ENCODE measurements around the gene TAF1D.
A peak's percentile ranks its signal among the peaks of the same experiment; 100 is the strongest.
"Not testable (repeated sequence)": the region's sequence is repeated elsewhere in the genome, so short reads cannot be mapped to it uniquely, and the experiment has no call there.

Gene TAF1D

GRCh38 chr11:93751001-93751400 lies 9.7 kb upstream of the TAF1D start:
- no peak overlapping the region for H3K4me3 ChIP-seq (ENCODE audit: low read depth, low read length)

DNA sequence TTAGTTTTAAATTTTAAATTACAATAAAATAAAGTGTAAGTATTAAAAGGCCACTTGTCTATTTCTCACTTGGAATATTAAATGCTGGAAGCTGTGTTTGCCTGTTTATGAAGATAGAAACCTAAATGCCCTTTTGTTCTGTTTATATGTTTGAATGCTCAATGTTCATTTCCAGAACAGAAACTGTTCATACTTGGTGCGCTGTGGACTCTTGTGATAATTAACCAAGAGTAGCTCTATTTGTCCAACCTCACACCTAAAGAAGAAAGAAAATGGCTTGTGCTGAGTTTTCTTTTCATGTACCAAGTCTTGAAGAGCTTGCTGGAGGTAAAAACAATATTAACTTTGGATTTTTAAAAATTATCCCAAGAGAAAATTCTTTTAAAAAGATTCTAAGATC lies 5.8 kb upstream of the TAF1D start:
- no peak overlapping the region for H3K4me3 ChIP-seq (ENCODE audit: low read depth, low read length)

DNA sequence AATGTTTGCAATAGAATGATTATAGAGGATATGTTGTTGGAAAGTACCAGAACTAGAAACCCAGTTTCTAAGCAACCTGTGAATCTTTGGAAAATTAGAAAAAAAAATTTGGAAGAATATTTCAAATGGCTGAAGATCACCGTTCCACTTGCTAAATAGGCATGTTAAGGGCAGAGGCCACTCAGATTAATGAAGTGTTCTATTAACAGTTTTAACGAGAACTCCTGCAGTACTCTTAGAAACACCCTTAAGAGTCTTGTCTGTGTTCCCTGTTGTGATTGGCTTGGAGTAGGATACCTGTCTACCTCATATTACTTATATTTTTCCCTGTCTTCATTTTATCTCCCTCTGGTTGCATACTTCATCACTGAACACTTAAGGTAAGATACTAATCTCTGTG lies 4.8 kb upstream of the TAF1D start:
- H3K4me3 ChIP-seq (ENCODE audit: low read depth, low read length): no peak overlapping the region

- H3K4me3 ChIP-seq (ENCODE audit: low read depth, low read length): not testable (repeated sequence)
Measured at GRCh38 chr11:93745005-93745755, 3.9 kb upstream of the TAF1D start.

DNA sequence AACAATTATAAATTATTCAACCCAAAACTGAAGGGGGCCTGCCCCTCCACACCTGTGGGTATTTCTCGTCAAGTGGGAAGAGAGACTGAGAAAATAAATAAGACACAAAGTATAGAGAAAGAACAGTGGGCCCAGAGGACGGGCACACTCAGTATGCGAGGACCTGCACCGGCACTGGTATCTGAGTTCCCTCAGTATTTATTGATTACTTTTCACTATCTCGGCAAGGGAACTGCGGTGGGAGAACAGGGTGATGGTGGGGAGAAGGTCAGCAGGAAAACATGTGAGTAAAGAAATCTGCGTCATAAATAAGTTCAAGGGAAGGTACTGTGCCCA lies 3.3 kb upstream of the TAF1D start:
- no peak overlapping the region for H3K4me3 ChIP-seq (ENCODE audit: low read depth, low read length)

GRCh38 chr11:93743291-93743690 lies 2.0 kb upstream of the TAF1D start:
- H3K4me3 ChIP-seq (ENCODE audit: low read depth, low read length): no peak overlapping the region

DNA sequence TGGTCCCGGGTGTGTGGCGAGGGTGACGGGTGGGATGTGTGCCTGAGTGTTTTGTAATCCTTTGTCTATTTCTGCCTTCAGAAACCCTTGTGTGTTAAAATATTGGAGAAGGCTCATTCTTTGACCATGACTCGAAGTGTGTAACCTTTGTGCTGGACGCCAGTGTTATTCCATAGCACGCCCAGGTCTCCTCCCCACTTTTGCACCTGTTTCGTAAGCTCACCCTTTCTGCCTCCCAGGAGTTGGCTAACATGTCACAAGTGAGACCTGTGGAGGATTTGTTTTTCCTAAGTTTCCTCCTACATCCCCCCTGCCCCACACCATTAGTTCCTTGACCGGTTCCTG lies 559 bp upstream of the TAF1D start:
- H3K4me3 ChIP-seq (ENCODE audit: low read depth, low read length): peak overlapping the region; percentile 100

DNA sequence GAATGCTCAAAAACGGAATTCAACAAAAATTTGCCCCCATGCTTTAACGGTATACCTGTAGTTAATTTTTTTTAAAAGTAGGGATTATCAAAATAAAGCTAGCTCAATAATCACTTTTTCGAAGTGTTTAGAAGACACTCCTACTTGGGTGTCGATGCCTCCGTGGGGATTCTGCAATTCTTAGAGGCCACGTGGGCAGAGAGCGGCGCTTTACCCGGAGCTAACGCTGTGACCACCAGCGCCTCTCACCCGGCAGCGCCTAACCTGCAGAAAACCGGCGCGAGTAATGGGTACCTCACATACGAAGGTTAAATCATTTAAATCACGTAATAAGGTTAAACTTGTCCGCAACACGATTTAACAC lies 583 bp downstream of the TAF1D start:
- H3K4me3 ChIP-seq (ENCODE audit: low read depth, low read length): peak overlapping the region; percentile 100

DNA sequence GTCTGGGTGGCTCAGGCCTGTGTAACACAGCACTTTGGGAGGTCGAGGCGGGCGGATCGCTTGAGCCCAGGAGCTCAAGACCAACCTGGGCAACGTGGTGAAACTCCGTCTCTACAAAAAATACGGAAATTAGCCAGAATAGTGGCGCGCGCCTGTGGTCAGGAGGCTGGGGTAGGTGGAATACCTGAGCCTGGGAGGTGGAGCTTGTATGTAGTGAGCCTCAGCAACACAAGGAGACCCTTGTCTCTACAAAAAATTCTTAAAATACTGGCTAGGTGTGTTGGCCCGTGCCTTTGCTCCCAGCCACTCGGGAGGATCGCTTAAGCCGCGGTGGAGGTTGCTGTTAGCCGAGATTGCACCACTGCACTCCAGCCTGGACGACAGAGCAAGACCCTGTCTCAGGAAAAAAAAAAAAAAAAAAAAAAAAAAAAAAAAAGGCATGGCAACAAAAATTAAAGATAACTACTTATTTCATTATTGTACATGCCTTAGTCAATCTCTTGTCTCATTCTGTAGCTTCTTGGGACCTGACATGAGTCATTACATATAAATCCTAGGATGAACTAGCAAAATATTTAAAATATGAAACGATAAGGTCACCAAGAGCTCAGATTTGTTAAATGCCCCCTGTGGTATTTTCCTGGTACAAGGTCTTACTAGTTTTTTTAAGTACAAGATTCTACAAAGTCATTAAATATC lies 1.1 kb downstream of the TAF1D start:
- peak overlapping the region; percentile 100 for H3K4me3 ChIP-seq (ENCODE audit: low read depth, low read length)

DNA sequence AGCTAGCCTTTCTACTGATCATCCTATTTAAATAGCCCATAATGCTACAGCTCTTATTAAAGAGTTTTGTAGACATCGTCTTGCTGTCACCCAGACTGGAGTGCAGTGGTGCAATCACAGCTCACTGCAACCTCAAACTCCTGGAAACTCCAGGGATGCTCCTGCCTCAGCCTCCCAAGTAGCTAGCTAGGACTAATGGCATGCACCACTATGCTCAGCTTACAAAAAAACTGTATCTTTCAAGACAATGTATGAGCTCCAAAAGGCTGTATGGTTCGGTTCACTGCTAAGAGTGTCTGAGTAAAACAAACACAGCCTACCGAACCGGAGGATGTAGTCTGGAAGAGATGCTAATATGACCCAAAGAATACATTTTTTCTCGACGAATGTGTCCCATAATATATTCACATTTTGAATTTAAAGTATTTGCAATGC lies 2.6 kb downstream of the TAF1D start:
- peak overlapping the region; percentile 100 for H3K4me3 ChIP-seq (ENCODE audit: low read depth, low read length)

DNA sequence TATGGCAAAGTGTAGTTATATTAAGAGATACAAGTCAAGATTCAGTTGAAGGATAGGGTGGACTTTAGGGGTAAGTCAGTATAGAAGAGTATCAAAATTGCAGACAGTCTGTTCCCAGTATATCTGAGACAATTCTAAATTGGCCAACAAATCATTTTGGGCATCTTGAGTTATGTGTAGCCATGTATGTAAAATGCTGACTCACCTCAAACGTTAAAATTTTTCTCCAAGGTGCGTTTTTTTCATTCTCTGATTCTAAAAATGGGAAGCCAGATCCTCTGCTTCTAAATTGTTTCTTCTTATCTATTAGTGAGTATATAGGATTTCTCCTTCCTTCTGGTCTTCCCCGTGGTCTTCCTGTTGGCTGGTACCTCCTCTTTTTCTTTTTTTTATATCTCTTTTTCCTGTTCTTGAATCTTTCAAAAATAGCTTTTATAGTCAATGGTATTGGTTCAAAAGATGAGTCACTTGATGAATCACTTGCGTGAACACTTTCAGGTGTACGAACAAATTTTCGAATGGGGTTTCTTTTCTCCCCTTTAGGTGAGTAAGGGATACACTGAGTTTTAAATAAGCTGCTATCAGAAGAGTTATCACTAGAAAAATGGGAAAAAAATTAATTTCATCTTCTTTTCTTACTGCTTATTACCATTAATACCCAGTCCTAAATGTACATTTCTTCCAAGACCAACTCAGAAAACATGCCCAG lies 3.2 kb downstream of the TAF1D start:
- H3K4me3 ChIP-seq (ENCODE audit: low read depth, low read length): peak overlapping the region; percentile 9

- H3K4me3 ChIP-seq (ENCODE audit: low read depth, low read length): no peak overlapping the region
Measured at GRCh38 chr11:93736129-93736528, 5.2 kb downstream of the TAF1D start.

DNA sequence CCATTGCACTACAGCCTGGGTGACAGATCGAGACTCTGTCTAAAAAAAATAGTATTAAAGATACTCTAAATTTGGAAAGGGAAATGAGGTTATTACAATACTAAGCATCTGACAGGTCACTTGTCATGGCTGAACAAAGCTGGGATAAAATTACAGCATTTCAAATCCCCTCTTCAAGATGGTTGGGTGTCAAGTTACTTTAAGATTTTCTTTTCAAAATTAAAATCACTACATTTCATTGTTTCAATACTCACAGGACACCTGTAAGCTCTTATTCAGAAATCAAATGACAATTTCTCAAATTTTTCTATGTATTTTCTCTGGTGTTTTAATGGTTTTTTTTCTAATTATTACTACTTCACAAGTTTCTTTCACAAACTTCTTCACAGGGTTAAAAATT lies 5.7 kb downstream of the TAF1D start:
- H3K4me3 ChIP-seq (ENCODE audit: low read depth, low read length): no peak overlapping the region

DNA sequence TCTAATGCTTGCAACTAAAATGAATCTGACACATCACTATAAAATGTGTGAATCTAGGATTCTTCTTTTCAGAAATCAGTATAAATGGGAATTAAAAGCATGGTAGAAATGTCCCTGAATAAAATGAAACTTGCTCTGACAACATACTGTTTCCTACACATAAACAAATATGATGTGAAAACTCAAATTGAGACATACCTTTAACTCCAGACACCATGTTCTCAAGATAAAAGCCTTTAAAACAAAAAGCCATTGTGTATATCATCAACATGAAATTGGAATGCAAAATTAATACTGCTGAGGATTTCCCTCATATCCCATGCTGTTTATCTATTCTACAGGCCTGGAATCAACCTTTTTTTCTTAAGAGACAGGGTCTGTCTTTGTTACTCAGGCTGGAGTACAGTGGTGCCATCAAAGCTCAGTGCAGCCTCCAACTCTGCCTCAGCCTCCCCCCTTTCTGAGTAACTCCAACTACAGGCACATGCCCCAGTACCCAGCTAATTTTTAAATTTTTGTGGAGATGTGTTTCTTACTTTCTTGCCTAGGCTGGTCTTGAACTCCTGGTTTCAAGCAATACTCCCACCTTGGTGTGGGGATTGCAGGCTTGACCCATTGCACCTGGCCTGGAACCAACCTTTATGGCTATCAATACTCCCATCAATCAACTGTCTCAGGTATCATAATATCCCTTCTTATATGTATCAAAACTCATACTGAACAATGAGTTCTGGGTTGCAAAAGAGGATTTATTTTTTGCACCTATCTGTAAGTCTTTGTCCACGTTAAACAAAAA lies 6.7 kb downstream of the TAF1D start:
- H3K4me3 ChIP-seq (ENCODE audit: low read depth, low read length): no peak overlapping the region

DNA sequence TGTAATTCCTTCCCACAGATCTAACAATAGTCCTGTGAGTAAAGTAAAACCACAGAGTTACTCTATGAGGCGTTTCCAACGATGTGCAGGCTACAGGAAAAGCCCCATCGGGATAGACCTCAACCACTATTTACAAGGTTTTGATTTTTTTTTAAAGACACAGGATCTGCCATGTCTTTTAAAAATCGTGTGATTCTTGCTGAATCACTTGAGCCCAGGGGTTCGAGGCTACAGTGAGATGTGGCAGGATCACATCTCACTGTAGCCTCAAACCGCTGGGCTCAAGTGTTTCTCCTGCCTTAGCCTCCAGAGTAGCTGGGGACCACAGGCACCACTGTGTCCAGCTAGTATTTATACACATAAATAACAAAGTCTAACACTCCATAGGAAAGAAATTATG lies 7.8 kb downstream of the TAF1D start:
- no peak overlapping the region for H3K4me3 ChIP-seq (ENCODE audit: low read depth, low read length)

- no peak overlapping the region for H3K4me3 ChIP-seq (ENCODE audit: low read depth, low read length)
Measured at GRCh38 chr11:93732237-93732892, 8.9 kb downstream of the TAF1D start.

DNA sequence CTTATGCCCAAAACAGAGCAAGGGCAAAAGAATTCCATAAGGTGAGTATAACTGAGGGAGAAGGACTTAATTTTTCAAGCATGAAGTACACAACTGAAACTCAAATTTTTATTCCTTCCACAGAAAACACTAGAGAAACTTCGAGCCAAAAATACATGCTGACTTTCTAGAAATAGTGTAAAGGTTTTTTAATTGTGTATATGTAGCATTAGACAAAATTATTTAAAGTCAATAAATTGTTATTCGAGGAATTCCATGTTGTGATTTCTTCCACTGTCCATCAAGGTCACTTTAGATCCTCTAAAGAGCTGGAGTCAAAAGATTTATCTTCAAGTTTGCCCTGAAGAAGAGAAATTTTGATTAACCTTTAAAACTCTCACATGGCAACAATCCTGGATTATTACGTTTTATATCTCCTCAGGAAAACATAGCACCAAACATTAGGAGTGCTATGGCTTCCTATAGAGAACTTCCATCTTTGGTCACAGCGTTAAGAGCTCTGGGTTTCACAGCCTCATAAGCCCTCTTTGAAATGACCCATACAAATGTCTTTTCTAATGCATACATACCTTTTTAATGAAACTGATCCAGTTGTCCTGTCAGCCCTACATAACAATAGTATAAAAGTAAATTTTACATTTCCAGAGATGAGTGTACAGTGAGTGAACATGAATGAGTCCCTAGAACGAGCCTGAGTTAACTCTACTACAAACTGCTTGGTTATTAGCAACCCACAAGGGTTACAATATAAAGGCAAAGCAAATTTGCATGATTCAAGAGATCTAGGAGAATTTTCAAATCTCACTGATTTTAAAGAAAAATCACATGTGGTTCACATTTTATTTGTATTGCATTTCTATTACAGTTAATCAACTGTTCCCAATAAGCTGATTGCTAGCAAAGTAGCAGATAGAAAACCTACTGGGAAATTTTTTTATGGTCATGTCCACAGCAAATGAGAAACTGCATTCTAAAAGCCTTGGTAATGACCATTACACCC lies 10.9 kb downstream of the TAF1D start:
- H3K4me3 ChIP-seq (ENCODE audit: low read depth, low read length): no peak overlapping the region

DNA sequence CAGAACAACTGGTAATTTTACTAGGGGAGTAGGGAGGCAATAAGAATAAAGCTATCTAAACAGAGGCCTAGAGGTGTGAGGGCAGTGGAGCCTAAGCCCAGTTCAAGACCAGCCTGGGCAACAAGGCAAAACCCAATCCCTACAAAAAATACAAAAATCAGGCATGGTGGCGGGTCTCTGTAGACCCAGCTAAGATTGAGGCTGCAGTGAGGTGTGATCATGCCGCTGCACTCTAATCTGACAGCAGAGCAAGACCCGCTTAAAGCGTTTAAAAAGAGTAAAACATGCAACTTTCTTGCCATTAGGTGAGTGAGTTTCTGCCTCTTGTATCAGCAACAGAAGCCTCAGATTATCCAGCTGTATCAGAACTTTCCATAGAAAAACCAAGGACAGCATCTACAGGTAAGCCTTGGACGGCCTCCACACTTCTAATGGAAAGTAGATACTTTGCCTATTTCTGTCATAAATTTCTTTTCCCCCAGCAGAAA lies 12.1 kb downstream of the TAF1D start:
- no peak overlapping the region for H3K4me3 ChIP-seq (ENCODE audit: low read depth, low read length)

- no peak overlapping the region for H3K4me3 ChIP-seq (ENCODE audit: low read depth, low read length)
Measured at GRCh38 chr11:93728792-93729128, 12.5 kb downstream of the TAF1D start.

All from iPS-11a (cell line).